ENCODE results near the gene LYVE1.

DNA sequence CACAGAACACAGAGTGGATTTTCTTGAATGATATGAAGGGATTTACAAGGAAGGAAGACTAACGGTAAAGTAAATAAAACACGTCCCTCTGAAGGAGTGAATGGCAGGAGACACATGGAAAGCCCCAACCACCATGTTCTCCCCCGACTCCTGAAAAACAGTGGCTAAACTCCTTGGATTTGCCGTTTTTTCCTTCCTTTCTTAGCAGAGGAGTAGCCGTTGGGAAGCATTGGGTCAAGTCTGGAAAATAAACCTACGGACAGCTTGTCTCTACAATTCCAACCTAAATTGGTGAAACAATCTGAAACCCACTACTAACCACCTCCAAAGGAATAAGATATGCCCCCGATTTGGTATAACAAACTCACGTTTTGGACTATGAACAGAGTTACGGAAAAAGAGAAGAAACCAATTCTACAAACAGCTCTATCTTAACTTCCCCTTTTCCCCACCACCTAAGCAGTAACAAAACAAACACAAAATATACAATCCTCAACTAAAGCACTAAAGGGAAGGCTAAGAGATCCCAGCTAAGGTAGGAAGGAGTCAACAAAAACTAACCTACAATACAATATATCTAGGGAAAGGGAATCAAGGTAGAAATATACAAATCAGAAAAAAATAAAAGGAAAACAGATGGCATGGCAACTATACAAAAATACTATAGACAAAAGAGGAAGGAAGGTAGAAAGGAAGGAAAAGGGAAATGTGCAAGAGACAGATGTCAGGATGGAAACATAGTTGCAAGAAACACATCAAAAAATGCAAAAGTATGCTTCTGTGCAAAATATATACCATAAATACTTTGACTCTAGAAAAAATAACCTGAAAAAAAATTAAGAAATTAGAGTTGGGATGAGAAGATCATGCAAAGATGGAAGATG, 43.8 kb upstream of the LYVE1 start:
- TF ChIP-seq POLR2AphosphoS5 (IDR thresholded peaks at IDR 0.05; ENCODE audit: low read depth, low read length) (no peak), ZBTB8A (CRISPR knock-in tag; IDR thresholded peaks at IDR 0.05; ENCODE audit: borderline replicate concordance, low read depth) (no peak), NFATC3 (CRISPR knock-in tag; IDR thresholded peaks at IDR 0.05) (no peak), RAD21 (CRISPR knock-in tag; IDR thresholded peaks at IDR 0.05) (no peak), YY1 (IDR thresholded peaks at IDR 0.05; ENCODE audit: insufficient read depth, insufficient replicate concordance, low read depth, low read length) (no peak), DR1 (CRISPR knock-in tag; IDR thresholded peaks at IDR 0.05) (no peak)
- TF ChIP-seq, protein P1, sequence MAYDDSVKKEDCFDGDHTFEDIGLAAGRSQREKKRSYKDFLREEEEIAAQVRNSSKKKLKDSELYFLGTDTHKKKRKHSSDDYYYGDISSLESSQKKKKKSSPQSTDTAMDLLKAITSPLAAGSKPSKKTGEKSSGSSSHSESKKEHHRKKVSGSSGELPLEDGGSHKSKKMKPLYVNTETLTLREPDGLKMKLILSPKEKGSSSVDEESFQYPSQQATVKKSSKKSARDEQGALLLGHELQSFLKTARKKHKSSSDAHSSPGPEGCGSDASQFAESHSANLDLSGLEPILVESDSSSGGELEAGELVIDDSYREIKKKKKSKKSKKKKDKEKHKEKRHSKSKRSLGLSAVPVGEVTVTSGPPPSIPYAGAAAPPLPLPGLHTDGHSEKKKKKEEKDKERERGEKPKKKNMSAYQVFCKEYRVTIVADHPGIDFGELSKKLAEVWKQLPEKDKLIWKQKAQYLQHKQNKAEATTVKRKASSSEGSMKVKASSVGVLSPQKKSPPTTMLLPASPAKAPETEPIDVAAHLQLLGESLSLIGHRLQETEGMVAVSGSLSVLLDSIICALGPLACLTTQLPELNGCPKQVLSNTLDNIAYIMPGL (CRISPR knock-in tag; IDR thresholded peaks at IDR 0.05; ENCODE audit: borderline replicate concordance in 1 of 2, low read depth in 1 of 2), result no peak

All from HepG2 (cell line).